Panc1 (cell line): ENCODE results near the gene THEM4. TPM values are rescaled to one million over a fixed set of nuclear protein-coding genes. Genes with fewer than 3 reads are reported as not detected.

ENCODE experiments used
- ATAC-seq: fragments of 200-7000 bp; cut with Tn5 transposase; 2 replicates; pipeline ENCODE4 v1.9.1; 2020; ENCODE audit warnings: mild to moderate bottlenecking, moderate library complexity
- BruUV-seq: library from RNA; stranded (reverse); fragments of 400-500 nt; replicated peaks from 2 replicates; lab custom pipeline; 2021; lab: Mats Ljungman, UMichigan
- CTCF ChIA-PET: fragments of 300-600 bp; sonication (Branson Sonifier 250); formaldehyde crosslinking; loops from one replicate; lab custom pipeline; 2022; ENCODE audit warnings: antibody characterized with exemption; lab: Charles Lee
- POLR2A ChIA-PET: fragments of 300-600 bp; sonication (Branson Sonifier 250); formaldehyde crosslinking; loops from one replicate; lab custom pipeline; 2022; ENCODE audit warnings: antibody characterized with exemption; lab: Charles Lee
- DNase-seq: peaks from one replicate; pipeline ENCODE4 v3.0.0-alpha.2; 2010; ENCODE audit warnings: low read depth, low spot score
- H3K27ac ChIP-seq: 2 replicates; pipeline ENCODE4 v1.5.1; 2011; ENCODE audit warnings: mild to moderate bottlenecking, low read length, inconsistent platforms
- H3K27me3 ChIP-seq: fragments of 200-500 bp; sonication (Bioruptor generic); 2 replicates; pipeline ENCODE4 v1.6.0; 2014; ENCODE audit warnings: low read length, inconsistent platforms; ENCODE audit not compliant: control insufficient read depth, insufficient read depth
- H3K36me3 ChIP-seq: fragments of 200-500 bp; sonication (Bioruptor generic); 2 replicates; pipeline ENCODE4 v1.5.1; 2014; ENCODE audit warnings: inconsistent platforms, mild to moderate bottlenecking, low read length, moderate library complexity; ENCODE audit not compliant: control insufficient read depth, insufficient read depth
- H3K4me1 ChIP-seq: 2 replicates; pipeline ENCODE4 v1.5.1; 2011; ENCODE audit warnings: inconsistent platforms, mild to moderate bottlenecking, low read length, moderate library complexity; ENCODE audit not compliant: control insufficient read depth, insufficient read depth
- H3K4me3 ChIP-seq, 2 experiments: 2 replicates each; pipeline ENCODE4 v1.5.1; 2011 to 2012; ENCODE audit warnings: low read depth in 2 of 2, low read length in 2 of 2, mild to moderate bottlenecking in 2 of 2, inconsistent platforms in 1 of 2, moderate library complexity in 1 of 2
- H3K9me3 ChIP-seq: fragments of 200-500 bp; sonication (Bioruptor generic); 2 replicates; pipeline ENCODE4 v1.5.1; 2014; ENCODE audit warnings: low read depth, mild to moderate bottlenecking, inconsistent platforms, low read length, moderate library complexity; ENCODE audit not compliant: control insufficient read depth, insufficient read depth
- CTCF ChIP-seq: fragments of 450-650 bp; IDR thresholded peaks from 2 replicates; pipeline ENCODE4 v1.5.1; 2017; ENCODE audit warnings: mild to moderate bottlenecking
- POLR2AphosphoS5 ChIP-seq: IDR thresholded peaks from 2 replicates; pipeline ENCODE4 v1.6.1; 2012; ENCODE audit warnings: mild to moderate bottlenecking, low read depth, low read length, moderate library complexity
- REST ChIP-seq, 2 experiments: IDR thresholded peaks; 2 replicates each; pipeline ENCODE4 v1.6.1; 2011 to 2012; ENCODE audit warnings: low read depth in 2 of 2, control low read depth in 1 of 2, low read length in 1 of 2, mild to moderate bottlenecking in 1 of 2, moderate library complexity in 1 of 2; ENCODE audit not compliant: insufficient read depth in 1 of 2
- SIN3A ChIP-seq: IDR thresholded peaks from 2 replicates; pipeline ENCODE4 v1.6.1; 2012; ENCODE audit warnings: low read depth, mild to moderate bottlenecking, low read length, moderate library complexity, borderline replicate concordance; ENCODE audit not compliant: insufficient read depth
- TCF7L2 ChIP-seq: IDR thresholded peaks from 2 replicates; pipeline ENCODE4 v1.6.1; 2011; ENCODE audit warnings: mild to moderate bottlenecking, low read depth, low read length, inconsistent platforms
- in situ Hi-C: cut with HindIII; loops from 2 replicates; pipeline ENCODE4 v1.10.0; 2016; ENCODE audit warnings: low sequenced_read_pairs, low pct_unique_long_range_greater_than_20kb
- intact Hi-C: fragments of 100-400 bp; cut with micrococcal nuclease; formaldehyde crosslinking; loops from one replicate; pipeline ENCODE4 v1.10.0; 2022; ENCODE audit not compliant: unreplicated experiment
- total RNA-seq: library from RNA; stranded (reverse); gene quantifications from one replicate; pipeline ENCODE4 v1.2.1, GENCODE V29; 2021; ENCODE audit not compliant: unreplicated experiment

The THEM4 gene
- total RNA-seq, 1 experiment from 2014 or later = 21.8 TPM

GRCh38 chr1:151859891-151860293 lies 49.4 kb downstream of the THEM4 start:
- Histone ChIP-seq H3K27me3 (no peaks in the 10 kb centered on the region), H3K27ac (no peak overlapping the region), H3K36me3 (no peaks in the 10 kb centered on the region), H3K4me3 (no peak overlapping the region), H3K4me1 (no peaks in the 10 kb centered on the region), H3K9me3 (no peaks in the 10 kb centered on the region)
- BruUV-seq = no TSS peak
- in situ Hi-C loops = no loop called here
- DNase-seq = no peak
- ChIA-PET POLR2A (no interaction called here), CTCF (no interaction called here)
- TF ChIP-seq REST (IDR thresholded peaks at IDR 0.05; ENCODE audit: insufficient read depth in 1 of 2, low read depth in 2 of 2, low read length in 1 of 2) = no peak
- TF ChIP-seq POLR2AphosphoS5 = no peak
- TF ChIP-seq CTCF = no peak
- no peak for TF ChIP-seq TCF7L2
- TF ChIP-seq SIN3A = no peak
- intact Hi-C loops = no loop called here
- ATAC-seq = no peak

- in situ Hi-C loops = no loop called here
- Histone ChIP-seq H3K36me3 (no peaks in the 10 kb centered on the region), H3K4me1 (no peaks in the 10 kb centered on the region), H3K27ac (no peak overlapping the region), H3K9me3 (no peaks in the 10 kb centered on the region), H3K4me3 (no peak overlapping the region), H3K27me3 (no peaks in the 10 kb centered on the region)
- no TSS peak for BruUV-seq
- POLR2A ChIA-PET = no interaction called here
- CTCF ChIA-PET = no interaction called here
- DNase-seq (no peak), ATAC-seq (no peak)
- TF ChIP-seq REST (IDR thresholded peaks at IDR 0.05; ENCODE audit: insufficient read depth in 1 of 2, low read depth in 2 of 2, low read length in 1 of 2) = no peak
- TF ChIP-seq TCF7L2 = no peak
- no peak for TF ChIP-seq CTCF
- TF ChIP-seq POLR2AphosphoS5 = no peak
- no peak for TF ChIP-seq SIN3A
- intact Hi-C loops = no loop called here
Observed at GRCh38 chr1:151858886-151859665, 50.2 kb downstream of the THEM4 start.
